NCI-H1694 treated with DMSO at 0.1 percent for 48 hours (cell line): ENCODE measurements around the gene SLC26A8.
A peak's percentile ranks its signal among the peaks of the same experiment; 100 is the strongest.
"Not testable (repeated sequence)": the region's sequence is repeated elsewhere in the genome, so short reads cannot be mapped to it uniquely, and the experiment has no call there.

Experiments used
- DNase-seq: peaks from one replicate; lab custom pipeline; 2025; lab: John Stamatoyannopoulos, UW

Gene SLC26A8

DNA sequence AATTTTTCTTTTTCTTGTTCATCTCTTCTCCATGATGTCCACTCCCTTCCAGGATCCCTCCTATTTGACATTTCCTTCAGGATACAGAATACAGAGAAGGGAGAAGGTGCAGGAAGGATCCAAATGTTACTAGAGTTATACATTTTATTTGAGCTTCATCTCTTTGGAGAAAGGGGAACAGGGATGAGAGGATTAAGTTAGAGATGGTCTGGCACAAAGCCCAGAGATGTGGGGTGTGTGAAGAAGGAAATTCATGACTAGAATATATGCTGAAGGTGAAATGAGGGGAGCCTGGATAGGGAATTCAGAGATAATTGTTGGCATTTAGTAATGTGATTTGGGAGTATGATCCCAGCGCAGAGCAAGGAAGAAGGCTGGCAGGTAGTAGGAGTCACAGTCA is 81.1 kb downstream of the SLC26A8 start:
- no peak for DNase-seq

- no peak for DNase-seq
Measured at GRCh38 chr6:35942355-35942754, 82.1 kb downstream of the SLC26A8 start.

- not testable (repeated sequence) for DNase-seq
Measured at GRCh38 chr6:35941170-35941569, 83.3 kb downstream of the SLC26A8 start.

DNA sequence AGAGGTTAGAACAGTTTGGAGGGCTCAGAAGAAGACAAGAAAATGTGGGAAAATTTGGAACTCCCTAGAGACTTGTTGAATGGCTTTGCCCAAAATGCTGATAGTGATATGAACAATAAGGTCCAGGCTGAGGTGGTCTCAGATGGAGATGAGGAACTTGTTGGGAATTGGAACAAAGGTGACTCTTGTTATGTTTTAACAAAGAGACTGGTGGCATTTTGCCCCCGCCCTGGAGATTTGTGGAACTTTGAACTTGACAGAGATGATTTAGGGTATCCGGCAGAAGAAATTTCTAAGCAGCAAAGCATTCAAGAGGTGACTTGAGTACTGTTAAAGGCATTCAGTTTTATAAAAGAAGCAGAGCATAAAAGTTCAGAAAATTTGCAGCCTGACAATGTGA is 84.4 kb downstream of the SLC26A8 start:
- DNase-seq, result not testable (repeated sequence)

DNA sequence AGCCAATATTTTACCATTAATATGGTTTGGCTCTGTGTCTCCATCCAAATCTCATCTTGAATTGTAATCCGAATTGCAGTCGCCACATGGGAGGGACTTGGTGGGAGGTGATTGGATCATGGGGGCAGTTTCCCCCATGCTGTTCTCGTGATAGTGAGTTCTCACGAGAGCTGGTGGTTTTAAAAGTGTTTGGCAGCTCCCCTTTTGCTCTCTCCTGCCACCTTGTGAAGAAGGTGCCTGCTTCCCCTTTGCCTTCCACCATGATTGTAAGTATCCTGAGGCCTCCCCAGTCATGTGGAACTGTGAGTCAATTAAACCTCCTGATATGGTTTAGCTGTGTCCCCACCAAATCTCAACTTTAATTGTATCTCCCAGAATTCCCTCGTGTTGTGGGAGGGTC is 85.2 kb downstream of the SLC26A8 start:
- DNase-seq, result not testable (repeated sequence)

DNA sequence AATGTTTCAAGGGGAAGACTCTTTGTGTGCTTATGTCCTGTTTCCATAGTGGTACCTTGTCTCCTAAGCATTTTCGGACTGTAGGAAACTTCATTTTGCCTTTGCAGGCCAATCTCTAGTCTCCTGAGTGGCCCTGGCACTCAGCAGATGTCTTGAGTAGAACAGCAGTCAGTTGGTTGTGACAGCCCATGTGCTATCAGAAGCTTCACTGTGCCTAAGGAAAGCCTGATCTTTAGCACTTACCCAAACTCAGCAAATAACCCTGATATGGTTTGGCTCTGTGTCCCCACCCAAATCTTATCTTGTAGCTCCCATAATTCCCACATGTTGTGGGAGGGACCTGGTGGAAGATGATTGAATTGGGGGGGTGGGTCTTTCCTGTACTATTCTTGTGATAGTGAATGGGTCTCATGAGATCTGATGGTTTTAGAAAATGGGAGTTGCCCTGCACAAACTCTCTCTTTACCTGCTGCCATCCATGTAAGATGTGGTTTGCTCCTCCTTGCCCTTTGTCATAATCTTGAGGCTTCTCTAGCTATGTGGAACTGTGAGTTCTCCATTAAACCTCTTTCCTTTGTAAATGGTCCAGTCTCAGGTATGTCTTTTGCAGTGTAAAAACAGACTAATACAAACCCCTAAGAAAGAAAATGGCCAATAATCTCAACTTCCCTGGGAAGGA is 87.6 kb downstream of the SLC26A8 start:
- DNase-seq, result no peak

DNA sequence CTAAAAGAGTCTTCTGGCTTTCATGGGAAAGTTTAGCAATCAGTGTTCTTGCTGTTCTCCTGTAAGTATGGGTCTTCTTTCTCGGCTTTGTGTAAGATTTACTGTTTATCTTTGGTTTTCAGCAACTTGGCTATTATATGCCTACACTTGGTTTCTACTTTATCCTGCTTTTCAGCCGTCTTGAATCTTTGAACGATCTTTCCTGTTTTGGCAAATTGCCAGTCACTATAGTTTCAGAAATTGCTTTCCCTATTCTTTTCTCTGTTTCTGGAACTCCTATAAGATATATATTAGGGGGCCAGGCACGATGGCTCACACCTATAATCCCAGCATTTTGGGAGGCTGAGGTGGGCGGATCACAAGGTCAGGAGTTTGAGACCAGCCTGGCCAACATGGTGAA is 89.0 kb downstream of the SLC26A8 start:
- no peak for DNase-seq

GRCh38 chr6:35933844-35934243 is 90.6 kb downstream of the SLC26A8 start:
- no peak for DNase-seq

GRCh38 chr6:35931873-35932272 is 92.6 kb downstream of the SLC26A8 start:
- not testable (repeated sequence) for DNase-seq

DNA sequence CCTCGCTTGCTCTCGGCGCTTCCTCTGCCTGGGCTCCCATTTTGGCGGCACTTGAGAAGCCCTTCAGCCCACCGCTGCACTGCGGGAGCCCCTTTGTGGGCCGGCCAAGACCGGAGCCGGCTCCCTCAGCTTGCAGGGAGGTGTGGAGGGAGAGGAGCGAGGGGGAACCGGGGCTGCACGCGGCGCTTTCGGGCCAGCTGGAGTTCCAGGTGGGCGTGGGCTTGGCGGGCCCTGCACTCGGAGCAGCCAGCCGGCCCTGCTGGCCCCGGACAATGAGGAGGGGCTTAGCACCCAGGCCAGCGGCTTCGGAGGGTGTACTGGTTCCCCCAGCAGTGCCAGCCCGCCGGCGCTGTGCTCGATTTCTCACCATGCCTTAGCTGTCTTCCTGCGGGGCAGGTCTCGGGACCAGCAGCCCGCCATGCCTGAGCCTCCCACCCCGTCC is 93.3 kb downstream of the SLC26A8 start:
- no peak for DNase-seq

DNA sequence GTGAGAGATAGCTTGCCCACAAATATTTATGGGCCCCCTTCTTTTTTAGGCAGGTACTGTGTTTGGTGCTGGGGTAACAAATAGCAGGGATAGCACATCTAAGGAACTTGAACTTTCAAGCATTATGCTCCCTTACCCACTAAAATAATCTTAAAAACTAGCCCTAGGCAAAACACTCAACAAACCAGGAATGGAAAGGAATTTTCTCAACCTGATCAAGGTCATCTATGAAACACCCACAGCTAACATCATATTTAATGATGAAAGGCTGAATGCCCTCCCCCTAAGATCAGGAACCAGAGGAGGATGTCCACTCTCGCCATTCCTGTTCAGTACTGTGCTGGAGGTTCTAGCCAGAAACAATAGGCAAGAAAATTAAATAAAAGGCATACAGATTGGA is 94.8 kb downstream of the SLC26A8 start:
- no peak for DNase-seq

GRCh38 chr6:35926509-35927215 is 97.8 kb downstream of the SLC26A8 start:
- no peak for DNase-seq

- DNase-seq, result no peak
Measured at GRCh38 chr6:35925961-35926360, 98.5 kb downstream of the SLC26A8 start.

- no peak for DNase-seq
Measured at GRCh38 chr6:35924146-35924545, 100.3 kb downstream of the SLC26A8 start.

DNA sequence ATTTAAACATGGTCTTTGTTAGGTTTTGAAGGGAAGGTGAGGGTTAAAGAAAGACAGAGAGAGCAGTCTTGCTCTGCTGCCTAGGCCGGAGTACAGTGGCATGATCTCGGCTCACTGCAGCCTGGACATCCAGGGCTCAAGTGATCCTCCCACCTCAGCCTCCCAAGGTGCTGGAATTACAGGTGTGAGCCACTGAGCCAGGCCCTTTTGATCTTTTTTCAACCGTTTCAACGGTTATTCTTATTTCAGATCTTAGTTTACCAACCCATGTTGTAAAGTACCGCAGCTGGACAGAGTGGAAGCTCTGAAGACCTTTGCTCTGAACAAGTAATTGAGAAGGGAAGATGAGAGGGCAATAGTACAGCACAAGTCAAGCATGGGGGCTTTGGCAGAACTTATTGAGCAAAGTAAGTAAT is 102.3 kb downstream of the SLC26A8 start:
- DNase-seq, result no peak

DNA sequence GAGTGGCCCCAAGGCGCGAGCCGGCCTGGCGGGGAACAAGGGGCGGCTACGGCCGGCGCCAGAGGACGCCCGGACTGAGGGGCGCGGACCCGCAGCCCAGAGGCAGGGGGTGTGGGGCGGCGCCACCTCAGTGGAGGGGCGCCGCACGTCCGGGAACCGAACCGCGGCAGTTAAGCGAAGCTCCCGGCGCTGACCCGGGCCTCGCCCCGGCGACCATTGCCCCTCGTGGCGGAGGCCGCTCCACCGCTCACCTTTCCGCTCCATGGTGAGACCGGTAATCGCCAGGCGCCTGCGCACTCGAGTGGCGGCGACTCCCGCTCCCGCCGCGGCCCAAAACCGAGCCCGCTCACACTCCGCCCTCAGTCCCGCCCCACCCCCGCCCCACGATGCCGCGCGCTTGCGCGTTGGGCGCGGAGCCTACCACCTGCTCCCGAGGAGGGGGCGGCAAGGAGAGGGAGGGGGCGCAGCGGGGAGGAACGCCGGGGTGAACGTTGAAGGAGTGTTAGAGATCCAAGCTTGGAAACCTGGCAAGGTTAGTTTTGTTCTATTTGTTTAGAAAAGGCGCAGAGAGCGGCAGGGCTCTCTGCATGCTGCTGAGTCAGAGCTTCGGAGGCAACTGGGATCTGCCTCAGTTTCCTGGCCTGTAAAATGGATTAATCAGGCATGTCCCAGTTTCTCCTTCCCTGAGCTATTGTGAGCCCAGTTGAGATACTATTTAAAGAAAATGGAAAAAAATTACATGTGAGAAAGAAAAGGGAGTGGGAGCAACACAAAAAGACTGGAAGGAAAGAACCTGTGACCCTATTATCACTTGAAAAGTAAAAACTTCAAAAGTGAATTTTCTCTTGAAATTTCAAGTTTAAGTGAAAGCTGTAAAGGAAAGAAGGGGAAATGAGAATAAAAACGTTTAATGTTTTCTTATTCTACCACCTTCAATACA is 103.4 kb downstream of the SLC26A8 start, which contains the start of gene SRPK1:
Gene SRPK1, minus strand, starts transcription at position 306 of the 940 bp plus-strand sequence. Its CDS starts 42 bp downstream, at position 264.
- DNase-seq, result peak; percentile 37

DNA sequence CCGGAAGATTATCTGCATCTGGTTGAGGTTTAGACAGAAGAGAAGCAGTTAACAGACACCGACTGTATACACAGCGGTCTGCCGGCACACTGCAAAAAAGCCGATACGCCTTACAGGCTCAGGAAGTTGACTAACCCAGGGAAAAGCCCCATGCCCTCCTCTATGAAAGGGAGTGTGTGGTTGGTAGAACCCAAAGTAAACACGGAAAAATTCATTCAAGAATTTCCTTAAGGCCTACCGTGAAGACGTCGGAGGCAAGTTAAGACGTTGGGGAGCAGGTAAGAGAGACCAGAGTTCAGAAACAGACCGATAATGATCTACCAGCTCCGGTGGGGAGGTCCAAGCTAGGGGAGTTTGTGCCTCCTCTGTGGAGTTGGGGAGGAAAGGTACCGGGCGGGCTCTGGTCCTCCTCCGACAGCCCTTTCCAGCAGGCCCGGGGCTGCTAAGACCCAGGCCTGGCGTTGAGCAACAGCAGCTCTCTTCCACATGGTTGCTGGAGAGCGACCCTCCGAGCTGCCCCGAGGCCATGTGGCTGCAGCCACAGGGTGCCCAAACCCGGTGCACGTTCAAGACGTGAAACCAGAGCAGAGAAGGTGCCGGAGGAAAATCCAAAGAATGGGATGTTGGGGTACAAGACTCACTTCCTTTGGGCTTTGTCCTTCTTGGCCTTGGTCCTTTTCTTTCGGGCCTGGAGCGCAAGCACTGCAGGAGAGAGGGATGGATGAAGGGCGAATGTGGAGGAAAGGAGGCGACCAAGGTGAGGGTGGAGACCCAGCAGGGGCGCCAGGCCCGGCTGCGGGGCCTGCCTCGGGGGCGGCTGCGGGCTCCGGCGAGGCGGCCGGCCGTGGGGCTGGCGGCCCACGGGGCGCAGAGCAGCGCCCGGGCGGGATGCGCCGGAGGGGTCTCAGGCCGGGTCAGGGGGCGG is 104.4 kb downstream of the SLC26A8 start:
- no peak for DNase-seq

- no peak for DNase-seq
Measured at GRCh38 chr6:35919085-35919826, 105.2 kb downstream of the SLC26A8 start.

DNA sequence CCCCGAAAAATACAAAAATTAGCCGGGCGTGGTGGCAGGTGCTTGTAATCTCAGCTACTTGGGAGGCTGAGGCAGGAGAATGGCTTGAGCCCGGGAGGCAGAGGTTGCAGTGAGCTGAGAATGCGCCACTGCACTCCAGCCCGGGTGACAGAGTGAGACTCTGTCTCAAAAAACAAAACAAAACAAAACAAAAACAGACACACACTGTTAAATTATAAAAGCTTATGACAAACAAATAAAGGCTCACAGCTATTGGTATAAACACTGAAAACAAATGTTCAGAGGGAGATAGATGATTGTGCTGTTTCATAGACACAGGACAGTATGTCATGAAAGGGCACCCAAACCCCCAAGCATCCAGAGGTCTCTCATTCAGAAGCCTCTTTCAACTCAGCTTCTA is 107.5 kb downstream of the SLC26A8 start:
- DNase-seq, result not testable (repeated sequence)

- DNase-seq, result no peak
Measured at GRCh38 chr6:35916056-35916455, 108.4 kb downstream of the SLC26A8 start.

GRCh38 chr6:35914536-35914935 is 109.9 kb downstream of the SLC26A8 start:
- no peak for DNase-seq
